Left lung (tissue), 14 donors: ENCODE data around the gene SLIT3. TPM values are rescaled to one million over a fixed set of nuclear protein-coding genes. Genes with fewer than 3 reads are reported as not detected.

Experiments
- ATAC-seq: fragments of 200-7000 bp; cut with Tn5 transposase; one replicate; pipeline ENCODE4 v1.9.1; 2020; ENCODE audit warnings: moderate library complexity
- DNase-seq, 4 donors: peaks; one replicate each; pipeline ENCODE4 v3.0.0-alpha.2; 2013 to 2020
- H3K27ac ChIP-seq, 2 donors: fragments of 200-600 bp; sonication (generic) in 1 of 2; one replicate each; pipeline versions ENCODE4 v1.5.0 to v1.8.0; 2020 to 2021
- H3K27me3 ChIP-seq, 2 donors: fragments of 200-600 bp; sonication (generic) in 1 of 2; one replicate each; pipeline versions ENCODE4 v1.5.0 to v1.8.0; 2020 to 2021
- H3K36me3 ChIP-seq, 2 donors: fragments of 200-600 bp; sonication (generic) in 1 of 2; one replicate each; pipeline versions ENCODE4 v1.5.0 to v1.8.0; 2020 to 2021
- H3K4me1 ChIP-seq, 2 donors: fragments of 200-600 bp; one replicate each; pipeline ENCODE4 v1.8.0; 2021
- H3K4me3 ChIP-seq, 2 donors: fragments of 200-600 bp; sonication (generic) in 1 of 2; one replicate each; pipeline versions ENCODE4 v1.5.0 to v1.8.0; 2020 to 2021; ENCODE audit warnings: mild to moderate bottlenecking in 1 of 2
- H3K9me3 ChIP-seq, 2 donors: fragments of 200-600 bp; sonication (generic) in 1 of 2; one replicate each; pipeline versions ENCODE4 v1.5.0 to v1.8.0; 2020 to 2021
- CTCF ChIP-seq, 2 donors: fragments of 200-600 bp; sonication (generic) in 1 of 2; IDR thresholded peaks; one replicate each; pipeline versions ENCODE4 v1.5.0 to v1.8.0; 2021; ENCODE audit warnings: antibody characterized with exemption in 2 of 2
- intact Hi-C, 2 donors: fragments of 100-400 bp; cut with DNase I; formaldehyde crosslinking; loops; one replicate each; pipeline versions ENCODE4 v1.11.2 to v1.14.2; 2022
- long read RNA-seq, 12 donors: library from polyadenylated mRNA in 2 of 12; unstranded in 2 of 12; transcript quantifications; one replicate each; pipeline ENCODE4 v2.0.0 and lab custom pipeline, GENCODE V29; 2019 to 2026
- polyA plus RNA-seq, 6 donors: library from polyadenylated mRNA; unstranded; fragments of 120-200 nt; gene quantifications; one replicate each; pipeline ENCODE4 v1.2.1, GENCODE V29; 2013; ENCODE audit not compliant: insufficient read length in 6 of 6
- total RNA-seq, 2 donors: library from RNA; stranded (reverse); fragmentation: NEBNext Ultra II Directional; extraction: Animal tissue kit (Norgen Biotek cat#: 25700); gene quantifications; one replicate each; pipeline ENCODE4 v1.2.1, GENCODE V29; 2021
- donor health status: DM: no; HTN: yes; CAD: no.
- donor health status: DM: no; HTN: no; CAD: no.

The SLIT3 gene
- total RNA-seq: 10 to 100 TPM; 66.3 to 77.1 TPM
- 10 to 100 TPM; 37.6 to 54.8 (median 42.9) TPM for polyA plus RNA-seq
- long read RNA-seq, donor 1, partial matches to known transcripts: 8 of 8 reads
- long read RNA-seq, donor 1, other reads (novel, unspliced or antisense): 0 of 8 reads
- long read RNA-seq, donor 2, partial matches to known transcripts: 9 of 10 reads
- long read RNA-seq, donor 2, other reads (novel, unspliced or antisense): 0 of 10 reads
- long read RNA-seq, donor 3: 0 reads
- long read RNA-seq, donor 4, partial matches to known transcripts: 7 of 7 reads
- long read RNA-seq, donor 4, other reads (novel, unspliced or antisense): 0 of 7 reads
- long read RNA-seq, donor 5, partial matches to known transcripts: 6 of 6 reads
- long read RNA-seq, donor 5, other reads (novel, unspliced or antisense): 0 of 6 reads
- long read RNA-seq, donor 6: 0 reads
- long read RNA-seq, donor 7: 0 reads
- long read RNA-seq, donor 8: 0 reads
- long read RNA-seq, donor 9: 0 reads
- long read RNA-seq, donor 10, partial matches to known transcripts: 3 of 7 reads
- long read RNA-seq, donor 10, other reads (novel, unspliced or antisense): 2 of 7 reads
- long read RNA-seq, donor 11: 0 reads
- long read RNA-seq, donor 12: 0 reads

- no peaks in the 10 kb centered on the region for H3K9me3 ChIP-seq
- H3K4me3 ChIP-seq: peak within 1 kb of the TSS; percentile 25 to 34
- H3K36me3 ChIP-seq: no peaks in the 10 kb centered on the region
- DNase-seq (peak; percentile 70 to 92 (median 80)), ATAC-seq (peak; percentile 62)
- intact Hi-C loops: no loop called here
- no peak for TF ChIP-seq CTCF (IDR thresholded peaks at IDR 0.05)
- peaks cover 19 to 76% of the 10 kb centered on the region in 2 donors for H3K27me3 ChIP-seq
- peak within 1 kb of the TSS; percentile 65 to 66 for H3K27ac ChIP-seq
- peaks cover 0 to 4% of the 10 kb centered on the region in 2 donors for H3K4me1 ChIP-seq
Measured at GRCh38 chr5:169300468-169301385, at the start of gene SLIT3. SLIT3 (minus strand) TSS chr5:169301139; CDS start chr5:169300709, 430 bp downstream.

GRCh38 chr5:169350016-169350415 lies 49.1 kb upstream of the SLIT3 start:
- DNase-seq (no peak), ATAC-seq (no peak)
- no peaks in the 10 kb centered on the region for H3K36me3 ChIP-seq
- H3K27me3 ChIP-seq: no peaks in the 10 kb centered on the region
- intact Hi-C loops: no loop called here
- no peak overlapping the region for H3K4me3 ChIP-seq
- H3K9me3 ChIP-seq: no peaks in the 10 kb centered on the region
- no peak for TF ChIP-seq CTCF (IDR thresholded peaks at IDR 0.05)
- H3K4me1 ChIP-seq: no peaks in the 10 kb centered on the region
- H3K27ac ChIP-seq: no peak overlapping the region

GRCh38 chr5:169347786-169348185 lies 46.8 kb upstream of the SLIT3 start:
- Histone ChIP-seq H3K36me3 (no peaks in the 10 kb centered on the region), H3K27ac (no peak overlapping the region), H3K9me3 (no peaks in the 10 kb centered on the region), H3K27me3 (no peaks in the 10 kb centered on the region), H3K4me3 (no peak overlapping the region), H3K4me1 (no peaks in the 10 kb centered on the region)
- DNase-seq: no peak
- TF ChIP-seq CTCF (IDR thresholded peaks at IDR 0.05): no peak
- peak; percentile 37 for ATAC-seq
- intact Hi-C loops: no loop called here

GRCh38 chr5:169344629-169345028 lies 43.7 kb upstream of the SLIT3 start:
- intact Hi-C loops: no loop called here

More at GRCh38 chr5:169344629-169345028, 43.7 kb upstream of the SLIT3 start:
- H3K4me3 ChIP-seq: no peak overlapping the region
- no peaks in the 10 kb centered on the region for H3K27me3 ChIP-seq
- DNase-seq (no peak), ATAC-seq (no peak)
- no peaks in the 10 kb centered on the region for H3K4me1 ChIP-seq
- no peaks in the 10 kb centered on the region for H3K9me3 ChIP-seq
- no peaks in the 10 kb centered on the region for H3K36me3 ChIP-seq
- no peak for TF ChIP-seq CTCF (IDR thresholded peaks at IDR 0.05)
- no peak overlapping the region for H3K27ac ChIP-seq
